Measurements from ENCODE around the gene SLC5A11.

- TF ChIP-seq CTCF (IDR thresholded peaks at IDR 0.05; ENCODE audit: poor library complexity) (no peak), EZH2phosphoT487 (IDR thresholded peaks at IDR 0.05; ENCODE audit: low read depth, severe bottlenecking, unreplicated experiment) (no peak)
These were observed 38.5 kb upstream of the SLC5A11 start for GRCh38 chr16:24807301-24807700.

Measured in hepatocyte (in vitro differentiated cells).